Nephron progenitor cell (in vitro differentiated cells): ENCODE results near the gene CAMTA1.

ENCODE experiments used
- DNase-seq: peaks from one replicate; pipeline ENCODE4 v3.0.0; 2021
- H3K27ac Mint-ChIP-seq: 2 replicates; pipeline ENCODE4 v1.8.0; 2021; ENCODE audit warnings: mild to moderate bottlenecking, moderate library complexity, mixed read lengths
- H3K27me3 Mint-ChIP-seq: 2 replicates; pipeline ENCODE4 v1.8.0; 2021; ENCODE audit warnings: mild to moderate bottlenecking, low read depth, mixed read lengths; ENCODE audit not compliant: poor library complexity
- H3K36me3 Mint-ChIP-seq: 2 replicates; pipeline ENCODE4 v1.8.0; 2021; ENCODE audit warnings: low read depth, mixed read lengths
- H3K4me1 Mint-ChIP-seq: 2 replicates; pipeline ENCODE4 v1.8.0; 2021; ENCODE audit warnings: mixed read lengths
- H3K4me3 Mint-ChIP-seq: 2 replicates; pipeline ENCODE4 v1.8.0; 2021; ENCODE audit warnings: mild to moderate bottlenecking, moderate library complexity, mixed read lengths
- H3K9me3 Mint-ChIP-seq: 2 replicates; pipeline ENCODE4 v1.8.0; 2021; ENCODE audit warnings: mild to moderate bottlenecking, moderate library complexity, mixed read lengths
- CTCF ChIP-seq: fragments of 200-600 bp; sonication (generic); IDR thresholded peaks from 2 replicates; pipeline ENCODE4 v1.5.0; 2021; ENCODE audit warnings: antibody characterized with exemption

CAMTA1 gene

GRCh38 chr1:7259955-7260354 is 474.7 kb downstream of the CAMTA1 start:
- no peak for DNase-seq
- Mint-ChIP-seq H3K4me1 (peaks cover 13% of the 10 kb centered on the region), H3K9me3 (no peaks in the 10 kb centered on the region), H3K4me3 (no peak overlapping the region), H3K27me3 (peaks cover 19% of the 10 kb centered on the region), H3K36me3 (no peaks in the 10 kb centered on the region), H3K27ac (no peak overlapping the region)
- TF ChIP-seq CTCF: no peak

- peaks cover 19% of the 10 kb centered on the region for H3K27me3 Mint-ChIP-seq
- H3K27ac Mint-ChIP-seq: no peak overlapping the region
- no peak for DNase-seq
- no peaks in the 10 kb centered on the region for H3K36me3 Mint-ChIP-seq
- no peaks in the 10 kb centered on the region for H3K9me3 Mint-ChIP-seq
- no peak overlapping the region for H3K4me3 Mint-ChIP-seq
- no peak for TF ChIP-seq CTCF
- H3K4me1 Mint-ChIP-seq: peaks cover 23% of the 10 kb centered on the region
These were observed 476.2 kb downstream of the CAMTA1 start for GRCh38 chr1:7261490-7261889.

GRCh38 chr1:7262611-7263010 is 477.4 kb downstream of the CAMTA1 start:
- no peak for DNase-seq
- no peak for TF ChIP-seq CTCF
- Mint-ChIP-seq H3K4me3 (no peak overlapping the region), H3K36me3 (no peaks in the 10 kb centered on the region), H3K9me3 (no peaks in the 10 kb centered on the region), H3K4me1 (peaks cover 21% of the 10 kb centered on the region), H3K27ac (no peak overlapping the region), H3K27me3 (peaks cover 19% of the 10 kb centered on the region)

- DNase-seq: no peak
- no peaks in the 10 kb centered on the region for H3K36me3 Mint-ChIP-seq
- H3K4me3 Mint-ChIP-seq: no peak overlapping the region
- H3K27ac Mint-ChIP-seq: no peak overlapping the region
- no peak for TF ChIP-seq CTCF
- H3K4me1 Mint-ChIP-seq: peaks cover 21% of the 10 kb centered on the region
- peaks cover 19% of the 10 kb centered on the region for H3K27me3 Mint-ChIP-seq
- H3K9me3 Mint-ChIP-seq: peaks cover 6% of the 10 kb centered on the region
These were observed 478.0 kb downstream of the CAMTA1 start for GRCh38 chr1:7263021-7263960.

GRCh38 chr1:7264101-7264500 is 478.8 kb downstream of the CAMTA1 start:
- Mint-ChIP-seq H3K27ac (no peak overlapping the region), H3K27me3 (peaks cover 19% of the 10 kb centered on the region), H3K4me1 (peaks cover 21% of the 10 kb centered on the region), H3K36me3 (no peaks in the 10 kb centered on the region), H3K4me3 (no peak overlapping the region), H3K9me3 (peaks cover 15% of the 10 kb centered on the region)
- no peak for DNase-seq
- no peak for TF ChIP-seq CTCF
